Femur (tissue), 1 donor: ENCODE measurements around the gene ITSN1.
"Not testable (repeated sequence)": the region's sequence is repeated elsewhere in the genome, so short reads cannot be mapped to it uniquely, and the experiment has no call there.

Experiments
- DNase-seq: peaks from one replicate; pipeline ENCODE4 v3.0.0-alpha.2; 2017

The ITSN1 gene

DNA sequence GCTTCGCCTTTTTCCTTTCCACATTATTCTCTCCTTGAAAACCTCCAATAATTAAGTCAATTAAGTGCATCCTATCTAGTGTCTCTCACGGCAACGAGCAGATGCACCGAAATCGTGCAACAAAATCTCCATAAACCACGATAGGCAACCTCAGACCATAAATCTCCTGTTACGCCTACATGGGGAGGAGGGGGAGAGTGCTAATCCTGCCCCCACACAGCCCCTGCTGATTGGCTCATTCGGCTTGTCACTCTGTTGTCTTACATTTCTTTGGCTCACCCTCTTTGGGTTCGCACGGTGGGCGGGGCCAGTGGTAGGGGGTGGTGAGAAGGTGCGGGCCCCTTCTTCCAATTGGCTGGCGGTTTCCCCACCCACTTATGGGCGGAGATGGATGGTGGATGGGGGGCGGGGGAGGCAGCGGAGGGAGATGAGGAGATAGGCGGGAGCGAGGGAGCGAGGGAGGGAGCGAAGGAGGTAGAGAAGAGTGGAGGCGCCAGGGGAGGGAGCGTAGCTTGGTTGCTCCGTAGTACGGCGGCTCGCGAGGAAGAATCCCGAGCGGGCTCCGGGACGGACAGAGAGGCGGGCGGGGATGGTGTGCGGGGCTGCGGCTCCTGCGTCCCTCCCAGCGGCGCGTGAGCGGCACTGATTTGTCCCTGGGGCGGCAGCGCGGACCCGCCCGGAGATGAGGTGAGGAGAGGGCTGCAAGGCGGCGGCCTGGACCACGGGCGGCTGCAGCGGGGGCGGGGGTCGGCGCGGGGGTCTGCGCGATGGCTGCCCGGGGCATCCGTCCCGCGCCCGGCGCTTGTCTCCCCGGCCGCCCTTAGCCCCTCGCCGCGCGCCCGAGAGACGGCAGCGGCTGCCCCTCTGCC is at the start of gene ITSN1:
Gene ITSN1 (plus strand): TSS at position 475 of the 869 bp plus-strand sequence. CDS start 76,328 bp downstream, outside the sequence.
- DNase-seq = peak; percentile 100

DNA sequence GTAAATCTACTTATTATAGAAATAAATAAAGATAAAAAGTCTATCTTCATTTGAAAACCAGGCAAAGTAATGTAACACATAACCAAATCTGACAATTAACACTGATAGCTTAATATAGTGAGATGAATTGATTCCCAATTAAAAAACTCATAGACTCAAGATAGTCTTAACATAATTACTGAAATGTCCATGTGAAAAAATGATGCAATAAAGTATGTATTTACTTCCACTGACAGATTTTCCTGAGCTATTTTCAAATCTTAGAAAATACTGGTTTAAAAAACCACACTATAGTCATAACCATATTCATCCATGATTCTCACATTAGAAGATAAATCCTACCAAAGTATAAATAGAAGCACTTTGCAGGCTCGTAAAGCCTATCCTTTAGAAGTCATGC is 44.2 kb upstream of the ITSN1 start:
- DNase-seq = no peak

GRCh38 chr21:33608559-33608958 is 33.7 kb upstream of the ITSN1 start:
- DNase-seq = no peak

DNA sequence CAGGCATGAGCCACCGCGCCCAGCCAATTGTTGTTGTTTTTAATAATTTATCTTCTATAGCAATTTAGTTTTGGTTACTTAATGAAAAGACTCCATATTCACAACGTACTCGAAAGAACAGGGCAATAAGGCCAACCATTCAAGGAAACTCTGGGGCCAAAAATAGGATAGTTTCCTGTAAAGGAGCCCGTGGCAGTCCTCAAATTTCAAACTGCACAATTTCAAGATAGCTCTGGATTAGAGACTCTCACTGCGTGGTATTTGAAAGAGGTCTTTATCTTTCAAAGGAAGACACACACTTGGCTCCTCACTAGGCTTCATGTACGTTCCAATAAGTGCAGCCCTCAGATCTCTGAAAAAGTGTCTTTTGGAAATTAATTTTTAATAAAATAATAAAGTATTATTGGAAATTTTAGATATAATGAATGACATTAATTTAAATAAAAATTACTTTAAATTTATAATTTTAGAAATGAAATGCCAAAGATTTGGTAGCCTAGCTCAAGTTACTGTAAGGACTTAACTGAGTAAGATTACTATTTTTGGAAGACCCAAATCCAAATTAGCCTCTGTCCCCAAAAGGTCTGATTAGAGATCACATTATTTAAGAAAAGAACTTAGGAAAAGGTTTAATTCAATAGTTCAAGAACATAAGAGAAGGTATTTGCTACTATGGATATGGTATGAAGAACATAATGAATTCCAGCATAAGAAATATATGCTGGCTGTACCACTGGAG is 31.1 kb upstream of the ITSN1 start:
- DNase-seq = no peak

DNA sequence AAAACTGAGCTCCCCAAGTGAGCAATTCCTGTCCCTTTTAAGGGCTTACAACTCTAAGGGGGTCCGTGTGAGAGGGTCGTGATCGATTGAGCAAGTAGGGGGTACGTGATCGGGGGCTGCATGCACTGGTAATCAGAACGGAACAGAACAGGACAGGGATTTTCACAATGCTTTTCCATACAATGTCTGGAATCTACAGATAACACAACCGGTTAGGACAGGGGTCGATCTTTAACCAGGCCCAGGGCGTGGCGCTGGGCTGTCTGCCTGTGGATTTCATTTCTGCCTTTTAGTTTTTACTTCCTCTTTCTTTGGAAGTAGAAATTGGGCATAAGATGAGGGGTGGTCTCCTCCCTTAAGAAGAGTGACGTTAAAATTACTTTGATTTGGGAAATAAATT is 24.7 kb upstream of the ITSN1 start:
- not testable (repeated sequence) for DNase-seq

GRCh38 chr21:33618407-33618806 is 23.9 kb upstream of the ITSN1 start:
- DNase-seq = no peak

DNA sequence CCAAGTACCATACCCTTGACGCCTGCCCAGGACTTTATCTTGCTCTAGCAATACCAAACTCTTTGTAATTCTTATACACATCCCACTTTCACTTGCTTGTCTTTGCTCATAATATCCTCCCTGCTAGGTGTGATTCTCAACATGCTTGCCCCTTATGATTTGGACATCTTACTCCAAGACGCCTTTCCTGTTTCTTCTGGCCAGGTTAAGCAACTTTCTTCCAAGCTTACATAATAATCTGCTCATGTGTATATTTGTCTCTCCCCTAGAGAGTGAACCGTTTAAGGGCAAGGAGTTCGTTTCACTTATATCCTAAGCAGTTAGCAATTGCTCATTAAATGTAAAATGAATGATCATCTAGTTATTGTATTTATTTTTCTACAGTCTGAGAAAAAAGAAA is 22.6 kb upstream of the ITSN1 start:
- DNase-seq = no peak

GRCh38 chr21:33622253-33622652 is 20.0 kb upstream of the ITSN1 start:
- no peak for DNase-seq

GRCh38 chr21:33626151-33626550 is 16.1 kb upstream of the ITSN1 start:
- DNase-seq = not testable (repeated sequence)

GRCh38 chr21:33634254-33634653 is 8.0 kb upstream of the ITSN1 start:
- no peak for DNase-seq

- DNase-seq = peak; percentile 52
These were observed 1.5 kb upstream of the ITSN1 start for GRCh38 chr21:33640697-33641351.

- DNase-seq = peak; percentile 100
These were observed 812 bp upstream of the ITSN1 start, which contains the start of gene CRYZL1 for GRCh38 chr21:33641352-33642026. CRYZL1 (minus strand) TSS chr21:33641741; CDS start chr21:33631551, 10,190 bp downstream.

GRCh38 chr21:33642896-33643657 is 776 bp downstream of the ITSN1 start:
- DNase-seq = peak; percentile 53

DNA sequence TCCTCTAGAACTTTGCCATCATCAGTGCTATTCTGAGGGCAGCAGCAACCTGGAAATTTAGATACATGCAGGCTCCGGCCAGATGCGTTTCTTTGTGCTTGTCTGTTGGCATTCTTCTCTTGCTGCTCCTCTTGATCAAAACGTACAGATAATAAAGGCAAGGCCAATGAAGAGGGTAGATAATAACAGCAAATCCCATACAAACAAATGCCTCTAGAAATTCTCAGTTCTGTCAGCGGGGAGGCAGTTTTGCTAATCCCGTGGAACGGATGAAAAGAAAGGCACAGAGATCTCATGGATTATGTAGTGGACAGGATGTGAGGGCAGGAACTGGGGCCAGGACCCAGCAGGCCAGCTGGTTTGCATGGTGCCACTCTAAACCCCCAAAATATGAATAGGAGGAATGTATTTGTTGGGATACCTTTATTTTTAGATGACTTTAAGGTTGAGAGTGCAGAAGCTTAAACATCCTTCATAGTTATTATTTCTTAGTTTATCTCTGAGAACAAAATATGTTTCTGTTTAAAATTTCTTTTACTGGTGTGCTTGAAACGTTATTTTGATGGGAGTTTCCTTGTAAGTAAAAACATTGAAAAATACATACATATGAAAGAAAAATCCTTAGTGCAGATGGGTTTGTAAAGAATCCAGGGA is 1.5 kb downstream of the ITSN1 start:
- no peak for DNase-seq

DNA sequence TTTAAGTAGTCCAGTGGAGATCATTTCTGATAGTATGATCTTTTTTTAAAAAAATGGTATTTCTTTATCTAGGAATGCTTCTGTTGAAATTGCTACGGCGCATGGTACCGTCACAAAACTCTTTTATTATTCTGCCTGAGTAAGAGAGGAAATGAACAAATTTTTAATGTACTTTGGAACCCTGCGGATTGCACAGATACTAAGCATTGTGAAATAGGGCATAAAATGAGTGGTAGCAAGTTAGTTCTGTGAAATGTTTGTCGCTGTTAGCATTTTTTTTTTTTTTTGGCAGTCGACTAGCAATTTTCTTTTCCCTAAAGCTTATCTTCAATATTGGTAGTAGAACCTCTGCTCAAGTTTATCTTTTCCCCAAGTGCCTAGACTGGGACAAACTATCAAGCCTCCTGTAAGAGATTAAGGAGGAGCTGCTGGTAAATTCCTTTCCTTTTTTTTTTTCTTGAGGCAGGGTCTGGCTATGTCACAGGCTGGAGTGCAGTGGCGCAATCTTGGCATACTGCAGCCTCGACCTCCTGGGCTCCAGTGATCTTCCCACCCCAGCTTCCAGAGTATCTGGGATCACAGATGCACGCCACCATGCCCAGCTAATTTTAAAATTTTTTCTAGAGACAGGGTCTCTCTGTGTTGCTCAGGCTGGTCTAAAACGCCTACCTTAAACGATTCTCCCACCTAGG is 2.2 kb downstream of the ITSN1 start:
- no peak for DNase-seq

DNA sequence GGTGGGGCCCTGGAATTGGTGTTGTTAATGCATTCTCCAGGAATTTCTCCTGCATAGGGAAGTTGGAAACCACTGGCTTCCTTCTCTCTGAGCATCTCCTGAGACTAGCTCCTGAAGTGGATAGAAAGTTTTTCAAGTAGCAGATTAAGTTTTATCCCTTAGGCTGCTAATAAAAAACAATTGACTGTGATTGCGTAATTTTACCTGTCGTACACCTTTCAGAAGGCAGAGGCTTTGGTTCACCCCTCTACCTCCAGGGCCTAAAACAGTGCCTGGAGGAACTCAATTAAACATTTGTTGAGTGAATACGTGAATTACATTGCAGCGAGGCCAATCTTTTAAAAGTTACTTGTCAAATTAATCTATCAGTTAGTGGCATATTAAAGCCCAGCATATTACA is 3.4 kb downstream of the ITSN1 start:
- DNase-seq = no peak

DNA sequence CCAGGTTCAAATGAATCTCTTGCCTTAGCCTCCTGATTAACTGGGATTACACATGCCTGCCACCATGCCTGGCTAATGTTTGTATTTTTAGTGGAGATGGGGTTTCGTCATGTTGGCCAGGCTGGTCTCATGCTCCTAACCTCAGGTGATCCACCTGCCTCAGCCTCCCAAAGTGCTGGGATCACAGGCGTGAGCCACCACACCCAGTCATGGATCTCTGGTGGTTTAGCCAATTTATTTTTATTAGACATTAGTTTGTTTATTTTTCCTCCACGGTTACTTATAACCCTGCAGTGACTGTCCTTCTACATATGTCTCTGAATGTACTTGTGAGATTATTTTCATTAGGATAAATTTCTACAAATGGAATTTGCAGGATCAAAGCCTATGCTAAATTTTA is 5.3 kb downstream of the ITSN1 start:
- no peak for DNase-seq

- no peak for DNase-seq
These were observed 6.3 kb downstream of the ITSN1 start for GRCh38 chr21:33648555-33648954.

GRCh38 chr21:33650230-33650629 is 7.9 kb downstream of the ITSN1 start:
- DNase-seq = no peak

DNA sequence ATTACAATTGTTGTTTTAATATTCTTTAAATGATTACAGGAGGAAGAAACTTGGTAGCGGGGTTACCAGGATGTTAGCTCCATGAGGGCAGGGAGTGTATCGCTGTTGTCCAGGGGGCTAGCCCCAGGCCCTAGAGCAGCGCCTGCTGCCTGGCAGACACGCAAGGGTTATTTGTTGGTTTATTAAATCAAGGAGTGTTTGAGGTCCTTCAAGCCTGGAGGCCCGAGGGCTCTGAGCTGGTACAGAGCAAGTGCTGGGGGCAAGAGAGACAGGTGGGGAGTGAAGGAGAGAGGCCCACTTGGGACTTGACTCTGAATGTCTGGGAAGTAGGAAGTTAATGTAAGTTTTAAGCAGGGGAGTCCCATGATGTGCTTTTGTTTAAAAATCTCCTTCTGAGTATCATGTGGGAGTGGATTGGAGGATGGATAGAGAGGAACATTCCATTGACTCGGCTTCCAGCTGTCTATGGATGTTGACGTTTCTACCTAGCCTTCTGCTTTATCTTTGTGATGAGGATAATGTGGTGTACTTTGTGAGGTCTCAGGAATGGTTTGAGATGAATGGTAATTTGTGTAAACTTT is 8.7 kb downstream of the ITSN1 start:
- DNase-seq = no peak
